Measurements from ENCODE around the gene ZNF76. TPM values are rescaled to one million over a fixed set of nuclear protein-coding genes. Genes with fewer than 3 reads are reported as not detected.

ZNF76 gene
- total and polyA plus RNA-seq, 3 experiments from 2014 or later = 31.3 to 35.2 (median 33.6) TPM

- no peaks in the 10 kb centered on the region for H3K27me3 Mint-ChIP-seq
Observed at GRCh38 chr6:35273822-35274559, 14.5 kb downstream of the ZNF76 start.

GRCh38 chr6:35275744-35276260 is 16.3 kb downstream of the ZNF76 start:
- ChIA-PET CTCF (no interaction called here), POLR2A (interaction anchor here (1.2 kb wide), 1 partner anchor 13 kb away, joined by 3 read pairs; no protein-coding TSS in a partner anchor)
- no peak for DNase-seq
- Histone ChIP-seq H3K4me3 (ENCODE audit: low read length) (no peak overlapping the region), H3K27ac (ENCODE audit: low read depth, low read length) (no peak overlapping the region), H3K9me3 (ENCODE audit: low read length) (no peaks in the 10 kb centered on the region), H3K4me1 (ENCODE audit: insufficient read depth, low read length) (no peaks in the 10 kb centered on the region), H3K27me3 (ENCODE audit: insufficient read depth, low read length, poor library complexity, severe bottlenecking) (no peaks in the 10 kb centered on the region), H3K36me3 (ENCODE audit: insufficient read depth, low read length) (no peaks in the 10 kb centered on the region)
- Mint-ChIP-seq H3K4me1 (peaks cover 9 to 25% (median 20%) of the 10 kb centered on the region in 3 donors), H3K4me3 (no peak overlapping the region), H3K36me3 (peaks cover 0 to 12% (median 4%) of the 10 kb centered on the region in 3 donors), H3K27ac (peak overlapping the region in 2 of 8 donors; percentile 17 to 65), H3K27me3 (no peaks in the 10 kb centered on the region), H3K9me3 (no peaks in the 10 kb centered on the region)

More at GRCh38 chr6:35273822-35274559, 14.5 kb downstream of the ZNF76 start:
- ChIA-PET CTCF (interaction anchor here (0.5 kb wide), 1 partner anchor 176 kb away, joined by 5 read pairs; no protein-coding TSS in a partner anchor), POLR2A (interaction anchor here (0.7 kb wide), 1 partner anchor 201 kb away, joined by 7 read pairs; no protein-coding TSS in a partner anchor)
- H3K4me3 Mint-ChIP-seq = no peak overlapping the region
- H3K4me1 ChIP-seq (ENCODE audit: insufficient read depth, low read length) = no peaks in the 10 kb centered on the region
- H3K36me3 Mint-ChIP-seq = peaks cover 0 to 11% (median 4%) of the 10 kb centered on the region in 3 donors
- peak overlapping the region in 4 of 8 donors; percentile 23 to 77 (median 64) for H3K27ac Mint-ChIP-seq
- no peak overlapping the region for H3K4me3 ChIP-seq (ENCODE audit: low read length)
- H3K9me3 ChIP-seq (ENCODE audit: low read length) = no peaks in the 10 kb centered on the region
- no peaks in the 10 kb centered on the region for H3K9me3 Mint-ChIP-seq
- peaks cover 9 to 29% (median 24%) of the 10 kb centered on the region in 3 donors for H3K4me1 Mint-ChIP-seq
- H3K27me3 ChIP-seq (ENCODE audit: insufficient read depth, low read length, poor library complexity, severe bottlenecking) = no peaks in the 10 kb centered on the region
- no peak for DNase-seq
- no peak overlapping the region for H3K27ac ChIP-seq (ENCODE audit: low read depth, low read length)
- H3K36me3 ChIP-seq (ENCODE audit: insufficient read depth, low read length) = no peaks in the 10 kb centered on the region

- DNase-seq = no peak
- POLR2A ChIA-PET = no interaction called here
- H3K4me1 Mint-ChIP-seq = peaks cover 7 to 26% (median 20%) of the 10 kb centered on the region in 3 donors
Observed at GRCh38 chr6:35278708-35279107, 19.2 kb downstream of the ZNF76 start.

GRCh38 chr6:35280903-35281302 is 21.4 kb downstream of the ZNF76 start:
- Histone ChIP-seq H3K4me3 (ENCODE audit: low read length) (no peak overlapping the region), H3K27ac (ENCODE audit: low read depth, low read length) (no peak overlapping the region), H3K27me3 (ENCODE audit: insufficient read depth, low read length, poor library complexity, severe bottlenecking) (no peaks in the 10 kb centered on the region), H3K9me3 (ENCODE audit: low read length) (no peaks in the 10 kb centered on the region), H3K4me1 (ENCODE audit: insufficient read depth, low read length) (no peaks in the 10 kb centered on the region), H3K36me3 (ENCODE audit: insufficient read depth, low read length) (peaks cover 33% of the 10 kb centered on the region)
- Mint-ChIP-seq H3K4me3 (no peak overlapping the region), H3K9me3 (no peaks in the 10 kb centered on the region), H3K4me1 (peaks cover 3 to 19% (median 6%) of the 10 kb centered on the region in 3 donors), H3K36me3 (peaks cover 7 to 51% (median 21%) of the 10 kb centered on the region in 3 donors), H3K27me3 (no peaks in the 10 kb centered on the region), H3K27ac (no peak overlapping the region)
- no peak for DNase-seq
- ChIA-PET CTCF (no interaction called here), POLR2A (no interaction called here)

More at GRCh38 chr6:35278708-35279107, 19.2 kb downstream of the ZNF76 start:
- Histone ChIP-seq H3K27me3 (ENCODE audit: insufficient read depth, low read length, poor library complexity, severe bottlenecking) (no peaks in the 10 kb centered on the region), H3K36me3 (ENCODE audit: insufficient read depth, low read length) (peaks cover 19% of the 10 kb centered on the region), H3K4me3 (ENCODE audit: low read length) (no peak overlapping the region), H3K4me1 (ENCODE audit: insufficient read depth, low read length) (no peaks in the 10 kb centered on the region), H3K27ac (ENCODE audit: low read depth, low read length) (no peak overlapping the region), H3K9me3 (ENCODE audit: low read length) (no peaks in the 10 kb centered on the region)
- H3K27ac Mint-ChIP-seq = peak overlapping the region in 1 of 8 donors; percentile 75
- CTCF ChIA-PET = interaction anchor here (1.4 kb wide), 1 partner anchor 14 kb away, joined by 4 read pairs; no protein-coding TSS in a partner anchor
- no peaks in the 10 kb centered on the region for H3K27me3 Mint-ChIP-seq
- no peak overlapping the region for H3K4me3 Mint-ChIP-seq
- peaks cover 4 to 35% (median 18%) of the 10 kb centered on the region in 3 donors for H3K36me3 Mint-ChIP-seq
- H3K9me3 Mint-ChIP-seq = no peaks in the 10 kb centered on the region

GRCh38 chr6:35282472-35282871 is 22.9 kb downstream of the ZNF76 start:
- peaks cover 49% of the 10 kb centered on the region for H3K36me3 ChIP-seq (ENCODE audit: insufficient read depth, low read length)

GRCh38 chr6:35283361-35283760 is 23.8 kb downstream of the ZNF76 start:
- no peak for DNase-seq
- Mint-ChIP-seq H3K9me3 (no peaks in the 10 kb centered on the region), H3K27ac (peak overlapping the region in 3 of 8 donors; percentile 1 to 73 (median 42)), H3K36me3 (peaks cover 16 to 76% (median 32%) of the 10 kb centered on the region in 3 donors), H3K4me3 (no peak overlapping the region), H3K27me3 (no peaks in the 10 kb centered on the region), H3K4me1 (peaks cover 3 to 14% (median 5%) of the 10 kb centered on the region in 3 donors)
- Histone ChIP-seq H3K4me3 (ENCODE audit: low read length) (no peak overlapping the region), H3K36me3 (ENCODE audit: insufficient read depth, low read length) (peaks cover 58% of the 10 kb centered on the region), H3K9me3 (ENCODE audit: low read length) (no peaks in the 10 kb centered on the region), H3K27ac (ENCODE audit: low read depth, low read length) (no peak overlapping the region), H3K4me1 (ENCODE audit: insufficient read depth, low read length) (no peaks in the 10 kb centered on the region), H3K27me3 (ENCODE audit: insufficient read depth, low read length, poor library complexity, severe bottlenecking) (no peaks in the 10 kb centered on the region)
- ChIA-PET POLR2A (interaction anchor here (0.5 to 0.8 kb wide), 2 partner anchors 23 to 1432 kb away, joined by 3 to 5 read pairs; no protein-coding TSS in a partner anchor), CTCF (interaction anchor here (1.0 to 1.1 kb wide), 2 partner anchors 10 to 59 kb away, joined by 3 to 5 read pairs; partner anchors contain the start of gene PPARD)

More at GRCh38 chr6:35282472-35282871, 22.9 kb downstream of the ZNF76 start:
- H3K27me3 Mint-ChIP-seq = no peaks in the 10 kb centered on the region
- ChIA-PET POLR2A (no interaction called here), CTCF (interaction anchor here (1.1 kb wide), 1 partner anchor 60 kb away, joined by 3 read pairs; the partner anchor contains the start of gene PPARD)
- H3K4me1 ChIP-seq (ENCODE audit: insufficient read depth, low read length) = no peaks in the 10 kb centered on the region
- H3K36me3 Mint-ChIP-seq = peaks cover 16 to 67% (median 30%) of the 10 kb centered on the region in 3 donors
- no peak for DNase-seq
- no peak overlapping the region for H3K4me3 ChIP-seq (ENCODE audit: low read length)
- no peaks in the 10 kb centered on the region for H3K27me3 ChIP-seq (ENCODE audit: insufficient read depth, low read length, poor library complexity, severe bottlenecking)
- peaks cover 3 to 16% (median 6%) of the 10 kb centered on the region in 3 donors for H3K4me1 Mint-ChIP-seq
- no peaks in the 10 kb centered on the region for H3K9me3 ChIP-seq (ENCODE audit: low read length)
- no peaks in the 10 kb centered on the region for H3K9me3 Mint-ChIP-seq
- H3K27ac Mint-ChIP-seq = no peak overlapping the region
- H3K27ac ChIP-seq (ENCODE audit: low read depth, low read length) = no peak overlapping the region
- H3K4me3 Mint-ChIP-seq = no peak overlapping the region

- H3K9me3 Mint-ChIP-seq = no peaks in the 10 kb centered on the region
- no peak for DNase-seq
- Histone ChIP-seq H3K36me3 (ENCODE audit: insufficient read depth, low read length) (peaks cover 66% of the 10 kb centered on the region), H3K4me1 (ENCODE audit: insufficient read depth, low read length) (no peaks in the 10 kb centered on the region), H3K27ac (ENCODE audit: low read depth, low read length) (no peak overlapping the region), H3K4me3 (ENCODE audit: low read length) (no peak overlapping the region), H3K9me3 (ENCODE audit: low read length) (no peaks in the 10 kb centered on the region), H3K27me3 (ENCODE audit: insufficient read depth, low read length, poor library complexity, severe bottlenecking) (no peaks in the 10 kb centered on the region)
- CTCF ChIA-PET = interaction anchor here (1.3 to 3.1 kb wide), 3 partner anchors 10 to 162 kb away, joined by 3 to 12 read pairs (median 6); partner anchors contain the start of gene DEF6
- no peak overlapping the region for H3K27ac Mint-ChIP-seq
- no peaks in the 10 kb centered on the region for H3K4me1 Mint-ChIP-seq
- POLR2A ChIA-PET = interaction anchor here (0.6 to 0.8 kb wide), 2 partner anchors 12 to 453 kb away, joined by 3 read pairs; no protein-coding TSS in a partner anchor
- peaks cover 12 to 96% (median 27%) of the 10 kb centered on the region in 3 donors for H3K36me3 Mint-ChIP-seq
- no peak overlapping the region for H3K4me3 Mint-ChIP-seq
- H3K27me3 Mint-ChIP-seq = no peaks in the 10 kb centered on the region
Observed at GRCh38 chr6:35287671-35288396, 28.3 kb downstream of the ZNF76 start.

Data from CD8-positive, alpha-beta memory T cell (primary cell).